ENCODE data around the gene ZNHIT6. TPM values are rescaled to one million over a fixed set of nuclear protein-coding genes. Genes with fewer than 3 reads are reported as not detected.

ZNHIT6 gene
- total and polyA plus RNA-seq, 2 donors (not counting 3 experiments of a cell fraction or from before 2014, with no cell fraction given) = 7.3 to 18.8 TPM

GRCh38 chr1:85623061-85623471 lies 85.2 kb downstream of the ZNHIT6 start:
- no peak for FAIRE-seq
- H2AFZ ChIP-seq (ENCODE audit: low read depth, low read length) = no peak overlapping the region
- H3K27me3 ChIP-seq (ENCODE audit: control insufficient read depth in 2 of 2, insufficient read depth in 2 of 2, low read length in 2 of 2) = no peaks in the 10 kb centered on the region
- no peak overlapping the region for H3K4me2 ChIP-seq (ENCODE audit: insufficient read depth, low read length)
- no peaks in the 10 kb centered on the region for H3K9me1 ChIP-seq (replicated peaks; ENCODE audit: control insufficient read depth, extremely low read depth, insufficient read depth, low read length)
- TF ChIP-seq, protein P1, sequence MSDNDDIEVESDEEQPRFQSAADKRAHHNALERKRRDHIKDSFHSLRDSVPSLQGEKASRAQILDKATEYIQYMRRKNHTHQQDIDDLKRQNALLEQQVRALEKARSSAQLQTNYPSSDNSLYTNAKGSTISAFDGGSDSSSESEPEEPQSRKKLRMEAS (IDR thresholded peaks at IDR 0.05; ENCODE audit: insufficient read depth, insufficient read length) = no peak
- no peak for TF ChIP-seq POLR2AphosphoS5 (IDR thresholded peaks at IDR 0.05; ENCODE audit: insufficient read depth, low read depth, low read length)
- no peak for TF ChIP-seq FOS (IDR thresholded peaks at IDR 0.05; ENCODE audit: borderline replicate concordance, insufficient read depth, low read length)
- TF ChIP-seq, protein P2, sequence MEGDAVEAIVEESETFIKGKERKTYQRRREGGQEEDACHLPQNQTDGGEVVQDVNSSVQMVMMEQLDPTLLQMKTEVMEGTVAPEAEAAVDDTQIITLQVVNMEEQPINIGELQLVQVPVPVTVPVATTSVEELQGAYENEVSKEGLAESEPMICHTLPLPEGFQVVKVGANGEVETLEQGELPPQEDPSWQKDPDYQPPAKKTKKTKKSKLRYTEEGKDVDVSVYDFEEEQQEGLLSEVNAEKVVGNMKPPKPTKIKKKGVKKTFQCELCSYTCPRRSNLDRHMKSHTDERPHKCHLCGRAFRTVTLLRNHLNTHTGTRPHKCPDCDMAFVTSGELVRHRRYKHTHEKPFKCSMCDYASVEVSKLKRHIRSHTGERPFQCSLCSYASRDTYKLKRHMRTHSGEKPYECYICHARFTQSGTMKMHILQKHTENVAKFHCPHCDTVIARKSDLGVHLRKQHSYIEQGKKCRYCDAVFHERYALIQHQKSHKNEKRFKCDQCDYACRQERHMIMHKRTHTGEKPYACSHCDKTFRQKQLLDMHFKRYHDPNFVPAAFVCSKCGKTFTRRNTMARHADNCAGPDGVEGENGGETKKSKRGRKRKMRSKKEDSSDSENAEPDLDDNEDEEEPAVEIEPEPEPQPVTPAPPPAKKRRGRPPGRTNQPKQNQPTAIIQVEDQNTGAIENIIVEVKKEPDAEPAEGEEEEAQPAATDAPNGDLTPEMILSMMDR (IDR thresholded peaks at IDR 0.05; ENCODE audit: extremely low read depth in 1 of 2, insufficient read depth in 1 of 2, low read depth in 1 of 2, low read length in 2 of 2) = no peak
- no peak for TF ChIP-seq GATA2 (IDR thresholded peaks at IDR 0.05; ENCODE audit: insufficient read depth, insufficient read length, low read depth, low read length)
- no peak for TF ChIP-seq POLR2A (IDR thresholded peaks at IDR 0.05; ENCODE audit: low read depth, low read length)
- intact Hi-C loops (cut with micrococcal nuclease) = no loop called here
- no TSS peak for BruUV-seq (replicated peaks)
- ChIA-PET CTCF (interaction anchor here (0.7 to 1.6 kb wide), 3 partner anchors 11 to 70 kb away, joined by 3 read pairs; no protein-coding TSS in a partner anchor), POLR2A (interaction anchor here (0.7 kb wide), 1 partner anchor 27 kb away, joined by 3 read pairs; no protein-coding TSS in a partner anchor)
- H3K4me1 ChIP-seq (ENCODE audit: control insufficient read depth, extremely low read depth, insufficient read depth, low read length) = peaks cover 4% of the 10 kb centered on the region
- H3K9ac ChIP-seq (replicated peaks; ENCODE audit: extremely low read depth, insufficient read depth, low read length) = no peak overlapping the region
- no peaks in the 10 kb centered on the region for H3K79me2 ChIP-seq (ENCODE audit: control insufficient read depth, insufficient read depth, low read length)
- H3K9me3 ChIP-seq (replicated peaks; ENCODE audit: control insufficient read depth, insufficient read depth, low read length) = peaks cover 3% of the 10 kb centered on the region
- DNase-seq (ENCODE audit: low read depth, low spot score) = no peak
- no peak overlapping the region for H3K27ac ChIP-seq (ENCODE audit: insufficient read depth, low read depth, low read length)
- H4K20me1 ChIP-seq (replicated peaks; ENCODE audit: control insufficient read depth, extremely low read depth, insufficient read depth, low read length) = no peaks in the 10 kb centered on the region
- no peaks in the 10 kb centered on the region for H3K36me3 ChIP-seq (ENCODE audit: control insufficient read depth in 2 of 2, extremely low read depth in 1 of 2, insufficient read depth in 2 of 2, low read length in 2 of 2)
- no peak overlapping the region for H3K4me3 ChIP-seq (replicated peaks in 1 of 3; ENCODE audit: insufficient read depth in 1 of 3, low read depth in 1 of 3, low read length in 3 of 3)
- dilution Hi-C loops (cut with MboI; ENCODE audit: extremely low pct_ligation_motif_present, low sequenced_read_pairs) = no loop called here
